SK-N-SH (cell line): ENCODE measurements around the gene TCF3. TPM values are rescaled to one million over a fixed set of nuclear protein-coding genes. Genes with fewer than 3 reads are reported as not detected.

Experiments
- CTCF ChIA-PET: fragments of 300-600, 350-600 bp; formaldehyde crosslinking; extraction: SDS; loops from one replicate; lab custom pipeline; 2021; lab: Yijun Ruan, JAX
- POLR2A ChIA-PET: fragments of 350-600 bp; sonication (Branson Sonifier 250); formaldehyde crosslinking; extraction: SDS; loops from one replicate; lab custom pipeline; 2020; ENCODE audit warnings: antibody characterized with exemption, inconsistent platforms; lab: Yijun Ruan, JAX
- DNase-seq: peaks from one replicate; pipeline ENCODE4 v3.0.0; 2012
- H2AFZ ChIP-seq: fragments of 200-600 bp; sonication (generic); 2 replicates; pipeline ENCODE4 v1.8.1; 2016; ENCODE audit warnings: antibody characterized with exemption, mild to moderate bottlenecking, low read depth
- H3F3A ChIP-seq: fragments of 200-600 bp; sonication (generic); replicated peaks from 2 replicates; pipeline ENCODE3; 2016; ENCODE audit warnings: antibody characterized with exemption, mild to moderate bottlenecking; ENCODE audit not compliant: insufficient read depth
- H3K27ac ChIP-seq, 2 experiments: fragments of 200-500 bp in 1 of 2; fragments of 200-600 bp in 1 of 2; sonication (Bioruptor generic) in 1 of 2; sonication (generic), shearing (Covaris generic) in 1 of 2; 2 replicates each; pipeline versions ENCODE4 v1.5.1 to v1.6.1; 2014 to 2016; ENCODE audit warnings: low read depth in 2 of 2, inconsistent platforms in 1 of 2, low read length in 1 of 2, mild to moderate bottlenecking in 1 of 2, mixed read lengths in 1 of 2
- H3K27me3 ChIP-seq: fragments of 200-600 bp; sonication (generic), shearing (Covaris generic); 2 replicates; pipeline ENCODE4 v1.6.1; 2016; ENCODE audit warnings: mixed run types; ENCODE audit not compliant: insufficient read depth
- H3K36me3 ChIP-seq, 2 experiments: fragments of 200-500 bp in 1 of 2; fragments of 200-600 bp in 1 of 2; sonication (Bioruptor generic) in 1 of 2; sonication (generic) in 1 of 2; replicated peaks in 1 of 2; 2 replicates each; pipeline versions ENCODE3 to v1.5.1; 2014 to 2016; ENCODE audit warnings: low read length in 1 of 2, mild to moderate bottlenecking in 1 of 2; ENCODE audit not compliant: insufficient read depth in 2 of 2, control insufficient read depth in 1 of 2
- H3K4me1 ChIP-seq, 2 experiments: fragments of 200-500 bp in 1 of 2; fragments of 200-600 bp in 1 of 2; sonication (Bioruptor generic) in 1 of 2; sonication (generic), shearing (Covaris generic) in 1 of 2; 2 replicates each; pipeline versions ENCODE4 v1.5.1 to v1.6.1; 2014 to 2016; ENCODE audit warnings: low read depth in 1 of 2, low read length in 1 of 2, mixed run types in 1 of 2; ENCODE audit not compliant: insufficient read depth in 2 of 2, control insufficient read depth in 1 of 2
- H3K4me2 ChIP-seq: fragments of 200-600 bp; sonication (generic), shearing (Covaris generic); 2 replicates; pipeline ENCODE4 v1.6.1; 2017; ENCODE audit warnings: mixed run types
- H3K4me3 ChIP-seq, 2 experiments: fragments of 200-500 bp in 1 of 2; fragments of 200-600 bp in 1 of 2; sonication (Bioruptor generic) in 1 of 2; sonication (generic), shearing (Covaris generic) in 1 of 2; 2 replicates each; pipeline versions ENCODE4 v1.5.1 to v1.8.1; 2014 to 2016; ENCODE audit warnings: low read depth in 2 of 2, inconsistent platforms in 1 of 2, low read length in 1 of 2, mild to moderate bottlenecking in 1 of 2, mixed read lengths in 1 of 2, moderate library complexity in 1 of 2
- H3K79me2 ChIP-seq: fragments of 200-600 bp; sonication (generic); 2 replicates; pipeline ENCODE4 v1.8.1; 2017; ENCODE audit warnings: mild to moderate bottlenecking; ENCODE audit not compliant: insufficient read depth
- H3K9ac ChIP-seq: fragments of 200-600 bp; sonication (generic); 2 replicates; pipeline ENCODE4 v1.6.1; 2017; ENCODE audit warnings: mixed run types
- H3K9me2 ChIP-seq: fragments of 200-600 bp; sonication (generic); 2 replicates; pipeline ENCODE4 v1.6.1; 2017; ENCODE audit warnings: mixed run types
- H3K9me3 ChIP-seq: fragments of 200-600 bp; sonication (generic); 2 replicates; pipeline ENCODE4 v1.6.1; 2017; ENCODE audit warnings: mixed run types, mild to moderate bottlenecking, moderate library complexity
- H4K20me1 ChIP-seq: fragments of 200-600 bp; sonication (generic); 2 replicates; pipeline ENCODE4 v1.6.1; 2017; ENCODE audit warnings: mild to moderate bottlenecking, mixed run types; ENCODE audit not compliant: insufficient read depth
- ELF1 ChIP-seq: IDR thresholded peaks from 2 replicates; pipeline ENCODE4 v1.4.0; 2012
- EP300 ChIP-seq, 2 experiments: IDR thresholded peaks; 2 replicates each; pipeline versions ENCODE4 v1.4.0 to v1.6.1; 2012; ENCODE audit warnings: borderline replicate concordance in 1 of 2, low read depth in 1 of 2, low read length in 1 of 2
- EZH2phosphoT487 ChIP-seq: fragments of 200-600 bp; sonication (generic); IDR thresholded peaks from 2 replicates; pipeline ENCODE4 v1.6.1; 2017; ENCODE audit warnings: low read depth, mixed run types, mild to moderate bottlenecking, antibody characterized with exemption, moderate library complexity, borderline replicate concordance
- FOSL2 ChIP-seq: IDR thresholded peaks from 2 replicates; pipeline ENCODE4 v1.4.0; 2012; ENCODE audit warnings: low read depth, mild to moderate bottlenecking, moderate library complexity, borderline replicate concordance
- FOXM1 ChIP-seq: IDR thresholded peaks from 2 replicates; pipeline ENCODE4 v1.4.0; 2012; ENCODE audit warnings: low read depth, mild to moderate bottlenecking
- GABPA ChIP-seq: IDR thresholded peaks from 2 replicates; pipeline ENCODE4 v1.4.0; 2012; ENCODE audit warnings: low read depth, mild to moderate bottlenecking
- GATA2 ChIP-seq: sonication (generic); formaldehyde crosslinking; IDR thresholded peaks from 2 replicates; pipeline ENCODE4 v1.5.0; 2020; ENCODE audit warnings: mild to moderate bottlenecking, missing genetic modification reagents
- IRF3 ChIP-seq: fragments of 150-350 bp; IDR thresholded peaks from 2 replicates; pipeline ENCODE4 v1.6.1; 2016; ENCODE audit warnings: mild to moderate bottlenecking, low read depth, low read length
- MAX ChIP-seq: IDR thresholded peaks from 2 replicates; pipeline ENCODE4 v1.4.0; 2012; ENCODE audit warnings: low read depth
- NFIC ChIP-seq: IDR thresholded peaks from 2 replicates; pipeline ENCODE4 v1.4.0; 2012; ENCODE audit warnings: borderline replicate concordance
- PBX3 ChIP-seq: IDR thresholded peaks from 2 replicates; pipeline ENCODE4; 2012
- POLR2AphosphoS5 ChIP-seq: IDR thresholded peaks from 2 replicates; pipeline ENCODE4 v1.6.1; 2012; ENCODE audit warnings: low read depth, low read length
- RXRA ChIP-seq: IDR thresholded peaks from 2 replicates; pipeline ENCODE4 v1.4.0; 2012; ENCODE audit warnings: low read depth, mild to moderate bottlenecking, borderline replicate concordance
- SIN3A ChIP-seq: IDR thresholded peaks from 2 replicates; pipeline ENCODE4 v1.6.1; 2012; ENCODE audit warnings: low read depth, mild to moderate bottlenecking, low read length, moderate library complexity, borderline replicate concordance
- TCF12 ChIP-seq: IDR thresholded peaks from 2 replicates; pipeline ENCODE4 v1.4.0; 2012
- TEAD4 ChIP-seq: IDR thresholded peaks from 2 replicates; pipeline ENCODE4 v1.4.0; 2012; ENCODE audit warnings: mild to moderate bottlenecking, borderline replicate concordance; ENCODE audit not compliant: insufficient read depth
- USF1 ChIP-seq: IDR thresholded peaks from 2 replicates; pipeline ENCODE4 v1.4.0; 2012; ENCODE audit warnings: low read depth, borderline replicate concordance
- YY1 ChIP-seq: IDR thresholded peaks from 2 replicates; pipeline ENCODE4 v1.4.0; 2012; ENCODE audit warnings: low read depth, mild to moderate bottlenecking
- ZBTB33 ChIP-seq: IDR thresholded peaks from 2 replicates; pipeline ENCODE4 v1.4.0; 2012; ENCODE audit warnings: low read depth, borderline replicate concordance
- WGBS: methylation state at CpG from one replicate; pipeline ENCODE4 v1.1.6; 2017; ENCODE audit warnings: low lambda C conversion rate; 5-methylcytosine and 5-hydroxymethylcytosine counted together
- polyA plus RNA-seq, 3 experiments: library from polyadenylated mRNA; depleted of rRNA; stranded (reverse); fragments of >200 nt; gene quantifications; 2 replicates each; pipeline ENCODE4 v1.2.3, GENCODE V29; 2012
- TF ChIP-seq, protein P1 (sequence below): IDR thresholded peaks from 2 replicates; pipeline ENCODE4 v1.6.1; 2012; ENCODE audit warnings: mild to moderate bottlenecking, low read depth, low read length, moderate library complexity

TCF3 gene
- polyA plus RNA-seq, 1 of the 3 experiments (the other 2 are of a cell fraction), result 104 TPM

- WGBS, result 39% methylated on average over 11 of the region's 12 CpGs
- no peaks in the 10 kb centered on the region for H3K79me2 ChIP-seq
- POLR2A ChIA-PET, result no interaction called here
- no peaks in the 10 kb centered on the region for H3F3A ChIP-seq
- no peak overlapping the region for H2AFZ ChIP-seq
- H3K27ac ChIP-seq, result no peak overlapping the region
- no peaks in the 10 kb centered on the region for H3K9me2 ChIP-seq
- H3K4me3 ChIP-seq, result no peak overlapping the region
- no peaks in the 10 kb centered on the region for H4K20me1 ChIP-seq
- no peak for TF ChIP-seq GABPA
- TF ChIP-seq, protein P1, sequence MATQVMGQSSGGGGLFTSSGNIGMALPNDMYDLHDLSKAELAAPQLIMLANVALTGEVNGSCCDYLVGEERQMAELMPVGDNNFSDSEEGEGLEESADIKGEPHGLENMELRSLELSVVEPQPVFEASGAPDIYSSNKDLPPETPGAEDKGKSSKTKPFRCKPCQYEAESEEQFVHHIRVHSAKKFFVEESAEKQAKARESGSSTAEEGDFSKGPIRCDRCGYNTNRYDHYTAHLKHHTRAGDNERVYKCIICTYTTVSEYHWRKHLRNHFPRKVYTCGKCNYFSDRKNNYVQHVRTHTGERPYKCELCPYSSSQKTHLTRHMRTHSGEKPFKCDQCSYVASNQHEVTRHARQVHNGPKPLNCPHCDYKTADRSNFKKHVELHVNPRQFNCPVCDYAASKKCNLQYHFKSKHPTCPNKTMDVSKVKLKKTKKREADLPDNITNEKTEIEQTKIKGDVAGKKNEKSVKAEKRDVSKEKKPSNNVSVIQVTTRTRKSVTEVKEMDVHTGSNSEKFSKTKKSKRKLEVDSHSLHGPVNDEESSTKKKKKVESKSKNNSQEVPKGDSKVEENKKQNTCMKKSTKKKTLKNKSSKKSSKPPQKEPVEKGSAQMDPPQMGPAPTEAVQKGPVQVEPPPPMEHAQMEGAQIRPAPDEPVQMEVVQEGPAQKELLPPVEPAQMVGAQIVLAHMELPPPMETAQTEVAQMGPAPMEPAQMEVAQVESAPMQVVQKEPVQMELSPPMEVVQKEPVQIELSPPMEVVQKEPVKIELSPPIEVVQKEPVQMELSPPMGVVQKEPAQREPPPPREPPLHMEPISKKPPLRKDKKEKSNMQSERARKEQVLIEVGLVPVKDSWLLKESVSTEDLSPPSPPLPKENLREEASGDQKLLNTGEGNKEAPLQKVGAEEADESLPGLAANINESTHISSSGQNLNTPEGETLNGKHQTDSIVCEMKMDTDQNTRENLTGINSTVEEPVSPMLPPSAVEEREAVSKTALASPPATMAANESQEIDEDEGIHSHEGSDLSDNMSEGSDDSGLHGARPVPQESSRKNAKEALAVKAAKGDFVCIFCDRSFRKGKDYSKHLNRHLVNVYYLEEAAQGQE, result no peak
- TF ChIP-seq SIN3A, result no peak
- no peak for TF ChIP-seq FOSL2
- no peak for TF ChIP-seq ELF1
- TF ChIP-seq EP300 (IDR thresholded peaks at IDR 0.05; ENCODE audit: borderline replicate concordance in 1 of 2, low read depth in 1 of 2, low read length in 1 of 2), result no peak
- no peak for TF ChIP-seq MAX
- no peak for TF ChIP-seq EZH2phosphoT487
- no peak for TF ChIP-seq TEAD4
- TF ChIP-seq FOXM1, result no peak
- no peak for TF ChIP-seq POLR2AphosphoS5
- no peak for TF ChIP-seq GATA2
- no peak for TF ChIP-seq NFIC
- TF ChIP-seq USF1, result no peak
- no peak for TF ChIP-seq TCF12
- TF ChIP-seq YY1, result no peak
- no peak for TF ChIP-seq ZBTB33
- no peak for TF ChIP-seq PBX3
- no peak for TF ChIP-seq IRF3
- no peak for TF ChIP-seq RXRA
- DNase-seq, result peak; percentile 30
- H3K9ac ChIP-seq, result no peak overlapping the region
- peaks cover 86% of the 10 kb centered on the region for H3K27me3 ChIP-seq
- CTCF ChIA-PET, result interaction anchor here (0.6 to 5.8 kb wide), 3 partner anchors 9 to 402 kb away, joined by 3 to 42 read pairs (median 4); no protein-coding TSS in a partner anchor
- no peak overlapping the region for H3K4me2 ChIP-seq
- H3K36me3 ChIP-seq, result no peaks in the 10 kb centered on the region
- no peaks in the 10 kb centered on the region for H3K9me3 ChIP-seq
- H3K4me1 ChIP-seq, result no peaks in the 10 kb centered on the region; a peak in 1 of 4 replicates
Measured at GRCh38 chr19:1680976-1681375, 28.6 kb upstream of the TCF3 start.
